HepG2 (cell line): Measurements from ENCODE around the gene CRTC2. TPM values are rescaled to one million over a fixed set of nuclear protein-coding genes. Genes with fewer than 3 reads are reported as not detected.

ENCODE experiments used
- ATF1 ChIP-seq: IDR thresholded peaks from 2 replicates; pipeline ENCODE4 v1.6.1; 2016; ENCODE audit warnings: mild to moderate bottlenecking, control low read depth
- FOXO1 ChIP-seq: sonication (generic); formaldehyde crosslinking; IDR thresholded peaks from 2 replicates; pipeline ENCODE4 v1.4.0; 2020; ENCODE audit warnings: missing genetic modification reagents
- KMT2B ChIP-seq: IDR thresholded peaks from 2 replicates; pipeline ENCODE4 v1.6.1; 2016; ENCODE audit warnings: missing genetic modification reagents, missing compliant biosample characterization
- LCORL ChIP-seq, 2 experiments: fragments of 450-650 bp in 1 of 2; sonication (generic) in 1 of 2; formaldehyde crosslinking in 1 of 2; IDR thresholded peaks; 2 replicates each; pipeline versions ENCODE4 v1.5.0 to v1.6.1; 2017 to 2020; ENCODE audit warnings: antibody characterized with exemption in 1 of 2, missing genetic modification reagents in 1 of 2
- PHF21A ChIP-seq: sonication (generic); formaldehyde crosslinking; IDR thresholded peaks from 2 replicates; pipeline ENCODE4 v1.5.0; 2020; ENCODE audit warnings: mild to moderate bottlenecking, missing genetic modification reagents
- PITX1 ChIP-seq: sonication (generic); formaldehyde crosslinking; IDR thresholded peaks from 2 replicates; pipeline ENCODE4 v1.5.1; 2020; ENCODE audit warnings: mild to moderate bottlenecking, missing genetic modification reagents
- RARA ChIP-seq: IDR thresholded peaks from 2 replicates; pipeline ENCODE4 v1.6.1; 2016; ENCODE audit warnings: missing genetic modification reagents, missing compliant biosample characterization
- RXRB ChIP-seq: IDR thresholded peaks from 2 replicates; pipeline ENCODE4 v1.6.1; 2016; ENCODE audit warnings: borderline replicate concordance, missing genetic modification reagents, missing compliant biosample characterization
- SP4 ChIP-seq: sonication (generic); formaldehyde crosslinking; IDR thresholded peaks from 2 replicates; pipeline ENCODE4 v1.8.1; 2023; ENCODE audit warnings: mild to moderate bottlenecking, missing genetic modification reagents
- SRSF1 ChIP-seq: fragments of 200-400 bp; formaldehyde crosslinking; optimal IDR thresholded peaks from 2 replicates; pipeline ENCODE3; 2017; ENCODE audit warnings: mild to moderate bottlenecking, low read depth, low read length, moderate library complexity
- TSC22D2 ChIP-seq: sonication (generic); formaldehyde crosslinking; IDR thresholded peaks from 2 replicates; pipeline ENCODE4 v1.5.1; 2020; ENCODE audit warnings: missing genetic modification reagents, mild to moderate bottlenecking, borderline replicate concordance
- WIZ ChIP-seq: sonication (generic); formaldehyde crosslinking; IDR thresholded peaks from 2 replicates; pipeline ENCODE4 v1.5.1; 2020; ENCODE audit warnings: mild to moderate bottlenecking, missing genetic modification reagents
- ZKSCAN8 ChIP-seq: IDR thresholded peaks from 2 replicates; pipeline ENCODE4 v1.6.1; 2016; ENCODE audit warnings: borderline replicate concordance, missing genetic modification reagents, missing compliant biosample characterization
- ZNF343 ChIP-seq: sonication (generic); formaldehyde crosslinking; IDR thresholded peaks from 2 replicates; pipeline ENCODE4 v1.4.0; 2020; ENCODE audit warnings: mild to moderate bottlenecking, missing genetic modification reagents
- ZNF883 ChIP-seq: sonication (generic); formaldehyde crosslinking; IDR thresholded peaks from 2 replicates; pipeline ENCODE4 v1.5.1; 2020; ENCODE audit warnings: mild to moderate bottlenecking, missing genetic modification reagents; ENCODE audit errors: not compliant biosample characterization
- ZSCAN30 ChIP-seq: sonication (generic); formaldehyde crosslinking; IDR thresholded peaks from 2 replicates; pipeline ENCODE4 v1.5.0; 2020; ENCODE audit warnings: mild to moderate bottlenecking, missing genetic modification reagents
- ZSCAN9 ChIP-seq: IDR thresholded peaks from 2 replicates; pipeline ENCODE4 v1.6.1; 2016; ENCODE audit warnings: borderline replicate concordance
- polyA plus RNA-seq, 8 experiments: library from polyadenylated mRNA; depleted of rRNA in 3 of 8; stranded (reverse) in 7 of 8; unstranded in 1 of 8; fragments of >200 nt; fragmentation: Illumina TruSeq in 4 of 8; extraction: Trizol in 4 of 8; gene quantifications; 2 replicates each; pipeline versions ENCODE4 v1.2.1 to v1.2.3, GENCODE V29; 2011 to 2016; ENCODE audit warnings: low read depth in 4 of 8, missing spikeins in 1 of 8, mixed read lengths in 1 of 8; ENCODE audit not compliant: insufficient read depth in 1 of 8
- total RNA-seq, 5 experiments: library from RNA; depleted of rRNA; stranded (reverse); fragments of >200 nt; fragmentation: Illumina TruSeq; extraction: Trizol; gene quantifications; 2 replicates each; pipeline ENCODE4 v1.2.3, GENCODE V29; 2016; ENCODE audit warnings: low read depth in 1 of 5
- TF ChIP-seq, protein P1 (sequence below): IDR thresholded peaks from 2 replicates; pipeline ENCODE4 v1.6.1; 2016; ENCODE audit warnings: low read depth, borderline replicate concordance
- TF ChIP-seq, protein P2 (sequence below): sonication (generic); formaldehyde crosslinking; IDR thresholded peaks from 2 replicates; pipeline ENCODE4 v1.4.0; 2020; ENCODE audit warnings: missing genetic modification reagents
- TF ChIP-seq, protein P3 (sequence below): sonication (generic); formaldehyde crosslinking; IDR thresholded peaks from 2 replicates; pipeline ENCODE4 v1.4.0; 2020; ENCODE audit warnings: missing genetic modification reagents
- TF ChIP-seq, protein P4 (sequence below): sonication (generic); formaldehyde crosslinking; IDR thresholded peaks from 2 replicates; pipeline ENCODE4 v1.4.0; 2020; ENCODE audit warnings: missing genetic modification reagents
- TF ChIP-seq, protein P5 (sequence below): sonication (generic); formaldehyde crosslinking; IDR thresholded peaks from 2 replicates; pipeline ENCODE4 v1.4.0; 2020; ENCODE audit warnings: missing genetic modification reagents

Gene CRTC2
- total and polyA plus RNA-seq, 2 of the 13 experiments (the other 11 are each of a cell fraction or from before 2014, with no cell fraction given), result 6.1 to 26.7 TPM

DNA sequence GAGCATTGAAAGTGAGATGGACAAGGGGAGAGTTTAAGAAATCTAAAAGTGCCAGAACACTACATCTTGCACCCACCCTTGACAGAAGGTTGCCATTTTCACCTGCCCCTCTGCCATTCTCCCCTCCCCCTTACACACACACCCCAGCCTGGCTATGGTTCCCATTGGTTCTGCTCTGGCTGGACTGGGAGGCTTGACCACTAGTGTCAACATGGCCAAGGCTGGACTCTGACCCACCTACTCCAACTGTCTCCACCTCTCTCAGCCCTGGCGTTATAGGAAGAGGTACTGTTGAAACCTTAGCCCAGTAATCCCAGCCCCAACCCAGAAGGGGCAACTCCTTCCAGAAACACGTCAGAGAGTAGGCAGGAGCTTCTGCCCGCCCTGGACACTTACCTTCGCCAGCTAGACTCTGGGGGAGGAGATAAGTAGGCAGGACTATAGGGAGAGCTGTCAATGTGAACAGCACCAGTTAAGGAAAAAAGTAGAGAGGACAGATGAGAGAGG, 4.5 kb downstream of the CRTC2 start (continued):
- peak; percentile 38; the same call in 1 of the 2 replicates for TF ChIP-seq RXRB
- no peak for TF ChIP-seq ZKSCAN8 (CRISPR knock-in tag)
- TF ChIP-seq ZNF883 (CRISPR knock-in tag), result no peak
- TF ChIP-seq SP4 (CRISPR knock-in tag), result peak; percentile 27; the same call in 1 of the 2 replicates
- no peak for TF ChIP-seq TSC22D2
- TF ChIP-seq, protein P1, sequence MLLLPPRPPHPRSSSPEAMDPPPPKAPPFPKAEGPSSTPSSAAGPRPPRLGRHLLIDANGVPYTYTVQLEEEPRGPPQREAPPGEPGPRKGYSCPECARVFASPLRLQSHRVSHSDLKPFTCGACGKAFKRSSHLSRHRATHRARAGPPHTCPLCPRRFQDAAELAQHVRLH, result peak; percentile 45; the same call in 1 of the 2 replicates
- peak; percentile 42; the same call in 1 of the 2 replicates for TF ChIP-seq RARA (CRISPR knock-in tag)
- 0 out of 2 replicates have a peak, but pooled peaks have one; percentile 24 for TF ChIP-seq PHF21A (CRISPR knock-in tag)
- TF ChIP-seq KMT2B (CRISPR knock-in tag), result 0 out of 2 replicates have a peak, but pooled peaks have one; percentile 52
- TF ChIP-seq, protein P2, sequence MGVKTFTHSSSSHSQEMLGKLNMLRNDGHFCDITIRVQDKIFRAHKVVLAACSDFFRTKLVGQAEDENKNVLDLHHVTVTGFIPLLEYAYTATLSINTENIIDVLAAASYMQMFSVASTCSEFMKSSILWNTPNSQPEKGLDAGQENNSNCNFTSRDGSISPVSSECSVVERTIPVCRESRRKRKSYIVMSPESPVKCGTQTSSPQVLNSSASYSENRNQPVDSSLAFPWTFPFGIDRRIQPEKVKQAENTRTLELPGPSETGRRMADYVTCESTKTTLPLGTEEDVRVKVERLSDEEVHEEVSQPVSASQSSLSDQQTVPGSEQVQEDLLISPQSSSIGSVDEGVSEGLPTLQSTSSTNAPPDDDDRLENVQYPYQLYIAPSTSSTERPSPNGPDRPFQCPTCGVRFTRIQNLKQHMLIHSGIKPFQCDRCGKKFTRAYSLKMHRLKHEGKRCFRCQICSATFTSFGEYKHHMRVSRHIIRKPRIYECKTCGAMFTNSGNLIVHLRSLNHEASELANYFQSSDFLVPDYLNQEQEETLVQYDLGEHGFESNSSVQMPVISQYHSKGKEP (CRISPR knock-in tag), result no peak
- TF ChIP-seq, protein P3, sequence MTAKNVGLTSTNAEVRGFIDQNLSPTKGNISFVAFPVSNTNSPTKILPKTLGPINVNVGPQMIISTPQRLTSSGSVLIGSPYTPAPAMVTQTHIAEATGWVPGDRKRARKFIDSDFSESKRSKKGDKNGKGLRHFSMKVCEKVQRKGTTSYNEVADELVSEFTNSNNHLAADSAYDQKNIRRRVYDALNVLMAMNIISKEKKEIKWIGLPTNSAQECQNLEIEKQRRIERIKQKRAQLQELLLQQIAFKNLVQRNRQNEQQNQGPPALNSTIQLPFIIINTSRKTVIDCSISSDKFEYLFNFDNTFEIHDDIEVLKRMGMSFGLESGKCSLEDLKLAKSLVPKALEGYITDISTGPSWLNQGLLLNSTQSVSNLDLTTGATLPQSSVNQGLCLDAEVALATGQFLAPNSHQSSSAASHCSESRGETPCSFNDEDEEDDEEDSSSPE (CRISPR knock-in tag), result peak; percentile 45; the same call in 1 of the 2 replicates
- no peak for TF ChIP-seq ZSCAN30 (CRISPR knock-in tag)
- peak; percentile 19; the same call in 1 of the 2 replicates for TF ChIP-seq ZSCAN9 (CRISPR knock-in tag)
- TF ChIP-seq FOXO1, result peak; percentile 64
- no peak for TF ChIP-seq SRSF1
- TF ChIP-seq PITX1 (CRISPR knock-in tag), result peak; percentile 79; the same call in 1 of the 2 replicates
- no peak; the same call in 1 of the 2 replicates for TF ChIP-seq ATF1
- TF ChIP-seq LCORL (IDR thresholded peaks at IDR 0.05), result no peak
- TF ChIP-seq LCORL (CRISPR knock-in tag; IDR thresholded peaks at IDR 0.05), result 0 out of 2 replicates have a peak, but pooled peaks have one; percentile 23
- TF ChIP-seq, protein P4, sequence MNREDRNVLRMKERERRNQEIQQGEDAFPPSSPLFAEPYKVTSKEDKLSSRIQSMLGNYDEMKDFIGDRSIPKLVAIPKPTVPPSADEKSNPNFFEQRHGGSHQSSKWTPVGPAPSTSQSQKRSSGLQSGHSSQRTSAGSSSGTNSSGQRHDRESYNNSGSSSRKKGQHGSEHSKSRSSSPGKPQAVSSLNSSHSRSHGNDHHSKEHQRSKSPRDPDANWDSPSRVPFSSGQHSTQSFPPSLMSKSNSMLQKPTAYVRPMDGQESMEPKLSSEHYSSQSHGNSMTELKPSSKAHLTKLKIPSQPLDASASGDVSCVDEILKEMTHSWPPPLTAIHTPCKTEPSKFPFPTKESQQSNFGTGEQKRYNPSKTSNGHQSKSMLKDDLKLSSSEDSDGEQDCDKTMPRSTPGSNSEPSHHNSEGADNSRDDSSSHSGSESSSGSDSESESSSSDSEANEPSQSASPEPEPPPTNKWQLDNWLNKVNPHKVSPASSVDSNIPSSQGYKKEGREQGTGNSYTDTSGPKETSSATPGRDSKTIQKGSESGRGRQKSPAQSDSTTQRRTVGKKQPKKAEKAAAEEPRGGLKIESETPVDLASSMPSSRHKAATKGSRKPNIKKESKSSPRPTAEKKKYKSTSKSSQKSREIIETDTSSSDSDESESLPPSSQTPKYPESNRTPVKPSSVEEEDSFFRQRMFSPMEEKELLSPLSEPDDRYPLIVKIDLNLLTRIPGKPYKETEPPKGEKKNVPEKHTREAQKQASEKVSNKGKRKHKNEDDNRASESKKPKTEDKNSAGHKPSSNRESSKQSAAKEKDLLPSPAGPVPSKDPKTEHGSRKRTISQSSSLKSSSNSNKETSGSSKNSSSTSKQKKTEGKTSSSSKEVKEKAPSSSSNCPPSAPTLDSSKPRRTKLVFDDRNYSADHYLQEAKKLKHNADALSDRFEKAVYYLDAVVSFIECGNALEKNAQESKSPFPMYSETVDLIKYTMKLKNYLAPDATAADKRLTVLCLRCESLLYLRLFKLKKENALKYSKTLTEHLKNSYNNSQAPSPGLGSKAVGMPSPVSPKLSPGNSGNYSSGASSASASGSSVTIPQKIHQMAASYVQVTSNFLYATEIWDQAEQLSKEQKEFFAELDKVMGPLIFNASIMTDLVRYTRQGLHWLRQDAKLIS, result no peak
- no peak for TF ChIP-seq ZNF343 (CRISPR knock-in tag)
- TF ChIP-seq, protein P5, sequence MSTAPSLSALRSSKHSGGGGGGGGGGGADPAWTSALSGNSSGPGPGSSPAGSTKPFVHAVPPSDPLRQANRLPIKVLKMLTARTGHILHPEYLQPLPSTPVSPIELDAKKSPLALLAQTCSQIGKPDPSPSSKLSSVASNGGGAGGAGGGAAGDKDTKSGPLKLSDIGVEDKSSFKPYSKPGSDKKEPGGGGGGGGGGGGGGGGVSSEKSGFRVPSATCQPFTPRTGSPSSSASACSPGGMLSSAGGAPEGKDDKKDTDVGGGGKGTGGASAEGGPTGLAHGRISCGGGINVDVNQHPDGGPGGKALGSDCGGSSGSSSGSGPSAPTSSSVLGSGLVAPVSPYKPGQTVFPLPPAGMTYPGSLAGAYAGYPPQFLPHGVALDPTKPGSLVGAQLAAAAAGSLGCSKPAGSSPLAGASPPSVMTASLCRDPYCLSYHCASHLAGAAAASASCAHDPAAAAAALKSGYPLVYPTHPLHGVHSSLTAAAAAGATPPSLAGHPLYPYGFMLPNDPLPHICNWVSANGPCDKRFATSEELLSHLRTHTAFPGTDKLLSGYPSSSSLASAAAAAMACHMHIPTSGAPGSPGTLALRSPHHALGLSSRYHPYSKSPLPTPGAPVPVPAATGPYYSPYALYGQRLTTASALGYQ (CRISPR knock-in tag), result no peak
- TF ChIP-seq WIZ (CRISPR knock-in tag), result no peak
